ENCODE measurements around the gene PKD1.

PKD1 gene

DNA sequence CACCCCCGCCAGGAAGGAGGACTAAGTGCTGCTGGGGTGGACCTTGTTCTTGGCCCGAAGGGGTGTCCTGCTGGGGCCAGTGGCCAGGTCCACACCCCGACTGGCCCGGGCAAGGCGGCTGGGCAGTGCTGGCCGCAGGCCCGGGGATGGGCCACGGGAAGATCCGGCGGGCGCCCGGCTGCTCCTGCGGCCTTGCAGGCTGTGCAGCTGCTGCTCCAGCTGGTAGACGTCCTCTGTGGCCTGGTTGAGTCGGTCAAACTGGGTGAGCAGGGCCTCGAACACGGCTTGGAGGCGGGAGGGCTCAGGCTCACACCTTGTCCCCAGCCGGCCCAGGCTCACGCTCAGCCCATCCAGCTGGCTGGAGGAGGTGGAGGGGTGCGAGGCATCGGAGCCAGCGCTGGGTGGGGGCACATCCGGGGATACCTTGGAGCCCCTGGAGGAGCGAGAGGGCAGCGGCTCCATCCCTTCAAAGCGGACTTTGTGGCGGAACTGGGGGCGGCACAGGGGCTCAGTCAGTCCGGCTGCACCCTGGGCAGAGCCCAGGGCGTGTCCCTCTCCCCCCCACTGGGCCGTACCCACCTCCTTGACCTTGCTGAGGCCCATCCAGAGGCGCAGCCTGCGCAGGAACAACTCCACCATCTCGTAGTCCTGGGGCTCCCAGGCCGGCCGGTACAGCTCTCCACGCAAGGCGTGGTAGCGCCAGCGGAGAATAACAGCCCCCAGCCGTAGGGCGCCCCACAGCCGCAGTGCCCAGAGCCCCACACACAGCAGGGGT is 45.8 kb downstream of the PKD1 start:
- H3K9me3 ChIP-seq (ENCODE audit: control insufficient read depth in 2 of 2, low read length in 2 of 2), result no peaks in the 10 kb centered on the region
- peak overlapping the region; percentile 60 to 64 for H3K4me3 ChIP-seq (ENCODE audit: low read length in 2 of 2)
- H3K4me1 ChIP-seq (ENCODE audit: control insufficient read depth in 2 of 2, insufficient read depth in 2 of 2, low read length in 2 of 2), result peaks cover 20 to 31% of the 10 kb centered on the region in 2 donors
- peaks cover 38 to 54% of the 10 kb centered on the region in 2 donors for H3K36me3 ChIP-seq (ENCODE audit: control insufficient read depth in 2 of 2, insufficient read depth in 2 of 2, low read length in 2 of 2)
- H3K9ac ChIP-seq (ENCODE audit: low read depth in 1 of 2, low read length in 2 of 2), result peak overlapping the region; percentile 72 to 75
- peak overlapping the region; percentile 94 to 97 for H3K27ac ChIP-seq (ENCODE audit: low read depth in 2 of 2, low read length in 2 of 2)
- H3K27me3 ChIP-seq (ENCODE audit: control insufficient read depth in 2 of 2, insufficient read depth in 2 of 2, low read length in 2 of 2), result no peaks in the 10 kb centered on the region

DNA sequence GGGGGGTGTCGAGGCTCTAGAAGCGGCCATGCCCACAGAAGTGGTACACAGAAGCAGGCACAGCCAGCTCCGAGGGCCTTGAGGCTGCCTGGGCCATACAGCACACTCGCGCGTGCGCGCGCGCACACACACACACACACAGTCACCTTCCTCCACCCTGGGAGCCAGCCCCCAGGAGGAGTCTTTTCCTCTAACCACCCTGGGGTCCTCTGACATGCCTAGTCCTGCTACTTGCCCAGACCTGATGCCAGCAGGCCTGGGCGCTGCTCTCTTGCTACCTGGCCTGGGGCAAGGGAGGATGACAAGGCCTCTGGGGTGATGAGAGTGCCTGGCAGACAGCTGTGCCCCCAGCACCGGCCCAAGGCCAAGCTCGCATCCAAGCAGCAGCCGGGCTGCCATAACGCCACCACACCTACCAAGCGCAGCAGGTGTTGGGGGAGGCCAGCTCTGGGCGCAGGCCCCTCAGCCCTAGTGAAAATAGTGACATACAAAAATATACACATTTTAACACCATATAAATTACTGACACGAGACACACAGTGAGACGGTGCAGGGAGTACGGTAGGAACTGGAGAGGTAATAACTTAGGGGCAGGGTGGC is 46.8 kb downstream of the PKD1 start:
- Histone ChIP-seq H3K36me3 (ENCODE audit: control insufficient read depth in 2 of 2, insufficient read depth in 2 of 2, low read length in 2 of 2) (peaks cover 47% of the 10 kb centered on the region in 2 donors), H3K9ac (ENCODE audit: low read depth in 1 of 2, low read length in 2 of 2) (no peak overlapping the region)

DNA sequence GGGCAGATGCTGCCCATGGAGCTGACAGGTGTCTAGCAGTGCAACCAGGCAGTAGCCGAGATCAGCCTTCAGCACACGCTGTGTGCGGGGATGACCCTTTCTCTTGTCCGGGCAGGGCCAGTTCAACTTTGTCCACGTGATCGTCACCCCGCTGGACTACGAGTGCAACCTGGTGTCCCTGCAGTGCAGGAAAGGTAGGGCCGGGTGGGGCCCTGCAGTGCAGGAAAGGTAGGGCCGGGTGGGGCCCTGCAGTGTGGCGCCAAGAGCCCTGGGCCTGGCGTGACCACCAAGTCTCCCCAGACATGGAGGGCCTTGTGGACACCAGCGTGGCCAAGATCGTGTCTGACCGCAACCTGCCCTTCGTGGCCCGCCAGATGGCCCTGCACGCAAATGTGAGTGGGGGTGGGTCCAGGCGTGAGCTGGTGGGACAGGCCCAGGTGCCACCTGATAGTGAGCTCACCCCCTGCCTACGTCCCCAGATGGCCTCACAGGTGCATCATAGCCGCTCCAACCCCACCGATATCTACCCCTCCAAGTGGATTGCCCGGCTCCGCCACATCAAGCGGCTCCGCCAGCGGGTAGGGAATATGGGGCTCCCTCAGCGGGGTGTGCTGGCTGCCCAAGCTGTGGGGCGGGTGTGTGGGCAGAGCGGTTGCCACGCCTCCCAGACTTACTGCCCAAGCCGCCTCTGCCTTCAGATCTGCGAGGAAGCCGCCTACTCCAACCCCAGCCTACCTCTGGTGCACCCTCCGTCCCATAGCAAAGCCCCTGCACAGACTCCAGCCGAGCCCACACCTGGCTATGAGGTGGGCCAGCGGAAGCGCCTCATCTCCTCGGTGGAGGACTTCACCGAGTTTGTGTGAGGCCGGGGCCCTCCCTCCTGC is 47.7 kb downstream of the PKD1 start:
- Histone ChIP-seq H3K9me3 (ENCODE audit: control insufficient read depth in 2 of 2, low read length in 2 of 2) (no peaks in the 10 kb centered on the region), H3K4me3 (ENCODE audit: low read length in 2 of 2) (no peak overlapping the region), H3K27ac (ENCODE audit: low read depth in 2 of 2, low read length in 2 of 2) (no peak overlapping the region), H3K9ac (ENCODE audit: low read depth in 1 of 2, low read length in 2 of 2) (no peak overlapping the region), H3K4me1 (ENCODE audit: control insufficient read depth in 2 of 2, insufficient read depth in 2 of 2, low read length in 2 of 2) (peaks cover 22 to 33% of the 10 kb centered on the region in 2 donors), H3K36me3 (ENCODE audit: control insufficient read depth in 2 of 2, insufficient read depth in 2 of 2, low read length in 2 of 2) (peaks cover 47 to 56% of the 10 kb centered on the region in 2 donors), H3K27me3 (ENCODE audit: control insufficient read depth in 2 of 2, insufficient read depth in 2 of 2, low read length in 2 of 2) (no peaks in the 10 kb centered on the region)

More for the DNA sequence above, 46.8 kb downstream of the PKD1 start:
- Histone ChIP-seq H3K4me1 (ENCODE audit: control insufficient read depth in 2 of 2, insufficient read depth in 2 of 2, low read length in 2 of 2) (peaks cover 20 to 31% of the 10 kb centered on the region in 2 donors), H3K27ac (ENCODE audit: low read depth in 2 of 2, low read length in 2 of 2) (no peak overlapping the region), H3K4me3 (ENCODE audit: low read length in 2 of 2) (no peak overlapping the region), H3K9me3 (ENCODE audit: control insufficient read depth in 2 of 2, low read length in 2 of 2) (no peaks in the 10 kb centered on the region), H3K27me3 (ENCODE audit: control insufficient read depth in 2 of 2, insufficient read depth in 2 of 2, low read length in 2 of 2) (no peaks in the 10 kb centered on the region)

- Histone ChIP-seq H3K4me3 (ENCODE audit: low read length in 2 of 2) (no peak overlapping the region), H3K36me3 (ENCODE audit: control insufficient read depth in 2 of 2, insufficient read depth in 2 of 2, low read length in 2 of 2) (peaks cover 46 to 51% of the 10 kb centered on the region in 2 donors), H3K4me1 (ENCODE audit: control insufficient read depth in 2 of 2, insufficient read depth in 2 of 2, low read length in 2 of 2) (peaks cover 21 to 32% of the 10 kb centered on the region in 2 donors)
Observed at GRCh38 chr16:2086812-2087747, 48.6 kb downstream of the PKD1 start.

GRCh38 chr16:2086106-2086742 is 49.5 kb downstream of the PKD1 start:
- Histone ChIP-seq H3K9ac (ENCODE audit: low read depth in 1 of 2, low read length in 2 of 2) (no peak overlapping the region), H3K27ac (ENCODE audit: low read depth in 2 of 2, low read length in 2 of 2) (no peak overlapping the region), H3K4me1 (ENCODE audit: control insufficient read depth in 2 of 2, insufficient read depth in 2 of 2, low read length in 2 of 2) (peaks cover 15 to 28% of the 10 kb centered on the region in 2 donors), H3K4me3 (ENCODE audit: low read length in 2 of 2) (no peak overlapping the region), H3K27me3 (ENCODE audit: control insufficient read depth in 2 of 2, insufficient read depth in 2 of 2, low read length in 2 of 2) (no peaks in the 10 kb centered on the region), H3K36me3 (ENCODE audit: control insufficient read depth in 2 of 2, insufficient read depth in 2 of 2, low read length in 2 of 2) (peaks cover 48 to 50% of the 10 kb centered on the region in 2 donors), H3K9me3 (ENCODE audit: control insufficient read depth in 2 of 2, low read length in 2 of 2) (no peaks in the 10 kb centered on the region)

More at GRCh38 chr16:2086812-2087747, 48.6 kb downstream of the PKD1 start:
- Histone ChIP-seq H3K9ac (ENCODE audit: low read depth in 1 of 2, low read length in 2 of 2) (no peak overlapping the region), H3K9me3 (ENCODE audit: control insufficient read depth in 2 of 2, low read length in 2 of 2) (no peaks in the 10 kb centered on the region), H3K27ac (ENCODE audit: low read depth in 2 of 2, low read length in 2 of 2) (no peak overlapping the region), H3K27me3 (ENCODE audit: control insufficient read depth in 2 of 2, insufficient read depth in 2 of 2, low read length in 2 of 2) (no peaks in the 10 kb centered on the region)

GRCh38 chr16:2085669-2086068 is 50.0 kb downstream of the PKD1 start:
- Histone ChIP-seq H3K4me1 (ENCODE audit: control insufficient read depth in 2 of 2, insufficient read depth in 2 of 2, low read length in 2 of 2) (peaks cover 15 to 28% of the 10 kb centered on the region in 2 donors), H3K36me3 (ENCODE audit: control insufficient read depth in 2 of 2, insufficient read depth in 2 of 2, low read length in 2 of 2) (peaks cover 51 to 56% of the 10 kb centered on the region in 2 donors), H3K27ac (ENCODE audit: low read depth in 2 of 2, low read length in 2 of 2) (no peak overlapping the region), H3K9me3 (ENCODE audit: control insufficient read depth in 2 of 2, low read length in 2 of 2) (no peaks in the 10 kb centered on the region), H3K9ac (ENCODE audit: low read depth in 1 of 2, low read length in 2 of 2) (no peak overlapping the region), H3K27me3 (ENCODE audit: control insufficient read depth in 2 of 2, insufficient read depth in 2 of 2, low read length in 2 of 2) (no peaks in the 10 kb centered on the region), H3K4me3 (ENCODE audit: low read length in 2 of 2) (no peak overlapping the region)

DNA sequence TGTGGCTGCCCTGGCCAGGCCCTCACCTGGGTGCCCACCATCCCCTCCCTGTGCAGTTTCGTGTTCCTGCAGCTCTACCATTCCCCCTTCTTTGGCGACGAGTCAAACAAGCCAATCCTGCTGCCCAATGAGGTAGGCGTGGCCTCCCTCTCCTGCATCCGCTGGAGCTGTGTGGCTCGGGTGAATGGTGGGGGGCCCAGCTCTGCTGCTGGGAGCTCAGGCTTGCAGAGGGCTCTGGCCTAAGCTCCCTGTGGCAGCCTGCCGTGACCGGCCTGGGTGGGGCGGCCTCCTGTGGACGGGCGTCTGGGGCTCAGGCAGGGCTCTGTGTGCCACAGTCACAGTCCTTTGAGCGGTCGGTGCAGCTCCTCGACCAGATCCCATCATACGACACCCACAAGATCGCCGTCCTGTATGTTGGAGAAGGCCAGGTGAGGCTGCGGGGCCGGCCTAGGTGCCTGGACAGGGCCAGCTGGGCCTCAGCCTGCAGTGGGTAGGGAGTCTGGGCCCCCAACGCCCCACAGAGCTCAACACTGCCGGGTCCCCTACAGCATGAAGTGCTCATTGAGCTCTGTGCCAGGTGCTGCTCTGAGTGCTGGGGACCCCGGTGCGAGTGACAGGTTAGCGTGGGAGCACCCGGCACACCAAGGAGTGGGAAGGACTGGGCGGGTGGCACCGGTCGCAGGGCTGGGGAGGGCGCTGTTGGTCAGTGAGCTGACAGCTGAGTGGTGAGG is 50.6 kb downstream of the PKD1 start:
- Histone ChIP-seq H3K9me3 (ENCODE audit: control insufficient read depth in 2 of 2, low read length in 2 of 2) (no peaks in the 10 kb centered on the region), H3K36me3 (ENCODE audit: control insufficient read depth in 2 of 2, insufficient read depth in 2 of 2, low read length in 2 of 2) (peaks cover 53 to 54% of the 10 kb centered on the region in 2 donors), H3K4me1 (ENCODE audit: control insufficient read depth in 2 of 2, insufficient read depth in 2 of 2, low read length in 2 of 2) (peaks cover 10 to 22% of the 10 kb centered on the region in 2 donors), H3K27ac (ENCODE audit: low read depth in 2 of 2, low read length in 2 of 2) (no peak overlapping the region), H3K4me3 (ENCODE audit: low read length in 2 of 2) (no peak overlapping the region), H3K9ac (ENCODE audit: low read depth in 1 of 2, low read length in 2 of 2) (no peak overlapping the region), H3K27me3 (ENCODE audit: control insufficient read depth in 2 of 2, insufficient read depth in 2 of 2, low read length in 2 of 2) (no peaks in the 10 kb centered on the region)

GRCh38 chr16:2083876-2084780 is 51.6 kb downstream of the PKD1 start:
- H3K4me3 ChIP-seq (ENCODE audit: low read length in 2 of 2), result no peak overlapping the region
- peaks cover 10 to 18% of the 10 kb centered on the region in 2 donors for H3K4me1 ChIP-seq (ENCODE audit: control insufficient read depth in 2 of 2, insufficient read depth in 2 of 2, low read length in 2 of 2)
- no peak overlapping the region for H3K9ac ChIP-seq (ENCODE audit: low read depth in 1 of 2, low read length in 2 of 2)
- no peaks in the 10 kb centered on the region for H3K9me3 ChIP-seq (ENCODE audit: control insufficient read depth in 2 of 2, low read length in 2 of 2)
- no peaks in the 10 kb centered on the region for H3K27me3 ChIP-seq (ENCODE audit: control insufficient read depth in 2 of 2, insufficient read depth in 2 of 2, low read length in 2 of 2)
- no peak overlapping the region for H3K27ac ChIP-seq (ENCODE audit: low read depth in 2 of 2, low read length in 2 of 2)
- peaks cover 57 to 62% of the 10 kb centered on the region in 2 donors for H3K36me3 ChIP-seq (ENCODE audit: control insufficient read depth in 2 of 2, insufficient read depth in 2 of 2, low read length in 2 of 2)
